GM18951 (cell line): Measurements from ENCODE around the gene POT1.

Experiments used
- POLR2A ChIP-seq: IDR thresholded peaks from 4 replicates; pipeline ENCODE4 v1.6.1; 2011; ENCODE audit warnings: mild to moderate bottlenecking; ENCODE audit not compliant: insufficient read length, insufficient read depth; ENCODE audit errors: extremely low read depth
- in situ Hi-C: fragments of 300-500 bp; cut with MboI; formaldehyde crosslinking; loops from one replicate; pipeline ENCODE4 v1.12.0; 2022; ENCODE audit warnings: low sequenced_read_pairs, mixed read lengths, inconsistent platforms; ENCODE audit not compliant: unreplicated experiment

Gene POT1

DNA sequence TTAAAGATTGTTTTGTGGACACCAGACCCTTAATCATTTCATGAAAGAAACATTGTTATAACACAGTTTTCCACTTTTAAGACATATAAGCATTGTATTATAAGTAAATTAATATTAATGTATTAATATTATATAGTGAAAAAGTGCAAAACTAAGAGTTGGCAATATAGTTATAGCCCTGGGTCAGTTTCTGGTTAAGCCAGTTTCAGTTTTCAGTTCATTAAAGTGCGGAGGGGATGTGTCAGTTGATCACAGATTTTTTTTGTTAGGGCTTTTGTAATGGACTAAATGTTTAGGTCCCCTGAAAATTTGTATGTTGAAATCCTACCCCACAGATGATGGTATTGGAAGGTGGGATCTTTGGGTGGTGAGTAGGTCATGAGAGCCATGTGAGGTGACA is 118.3 kb downstream of the POT1 start:
- no peak for TF ChIP-seq POLR2A
- in situ Hi-C loops, result no loop called here

DNA sequence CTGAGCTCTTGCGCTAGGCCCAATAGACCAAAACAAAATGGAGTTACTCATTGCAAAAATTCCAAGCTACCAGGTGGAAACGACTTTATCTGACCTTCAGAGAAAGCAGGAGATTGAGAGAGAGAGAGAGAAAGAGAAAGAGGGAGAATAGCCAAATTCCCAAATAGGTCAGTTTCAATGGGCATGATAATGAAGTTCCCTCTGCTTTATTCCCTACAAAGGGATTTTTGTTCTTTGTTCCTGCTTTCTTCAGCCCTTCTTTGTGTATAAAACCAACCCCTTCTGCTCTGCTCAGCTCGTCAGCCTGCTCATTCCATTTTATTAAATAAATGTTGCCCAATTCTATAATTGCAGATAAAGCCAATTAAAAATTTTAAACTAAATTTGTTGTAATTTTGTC is 119.0 kb downstream of the POT1 start:
- in situ Hi-C loops, result no loop called here

DNA sequence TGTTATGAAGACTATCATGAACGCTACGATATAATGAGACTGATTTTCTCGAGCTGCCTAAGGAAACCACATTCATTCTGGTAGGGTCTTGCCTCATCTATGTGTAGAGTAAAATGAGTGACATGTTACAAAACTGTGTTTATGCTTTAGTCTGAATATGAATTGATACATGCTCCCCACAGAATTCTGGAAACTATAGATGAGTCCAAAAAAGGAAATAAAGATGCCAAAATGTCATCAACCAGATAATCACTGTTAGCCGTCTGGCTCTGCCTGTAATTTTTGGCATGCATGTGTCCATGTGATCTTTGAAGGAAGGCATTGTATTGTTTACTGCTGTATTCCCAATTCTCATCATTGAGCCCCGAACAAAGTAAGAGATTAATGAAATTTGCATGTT is 121.4 kb downstream of the POT1 start:
- in situ Hi-C loops, result no loop called here
- TF ChIP-seq POLR2A, result no peak

More for the DNA sequence above, 119.0 kb downstream of the POT1 start:
- TF ChIP-seq POLR2A, result no peak

DNA sequence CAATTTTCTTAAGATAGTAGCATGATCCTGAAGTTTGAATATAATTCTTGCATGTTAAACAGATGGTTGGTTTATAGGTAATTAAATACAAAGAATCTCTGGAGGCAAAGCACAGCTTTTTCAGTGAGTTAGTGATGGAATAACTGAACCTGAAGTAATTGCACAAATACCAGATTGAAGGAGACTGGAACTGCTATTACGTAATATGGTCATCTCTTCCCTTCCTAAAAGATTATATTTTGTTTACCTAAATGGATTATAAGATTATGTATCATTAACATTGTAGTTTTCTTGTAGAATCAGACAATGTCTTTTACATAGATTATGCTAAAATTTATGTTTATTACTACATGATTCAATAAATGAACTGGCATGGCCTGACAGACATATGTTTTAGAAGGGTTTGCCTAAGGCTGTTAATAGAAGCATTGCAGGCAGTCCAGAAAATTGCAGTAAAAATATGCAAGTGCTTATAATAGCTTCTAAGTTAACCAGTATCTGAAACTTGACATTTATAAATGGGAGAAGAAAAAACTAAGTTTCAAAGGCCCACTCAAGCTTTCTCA is 128.2 kb downstream of the POT1 start:
- no peak for TF ChIP-seq POLR2A
- in situ Hi-C loops, result no loop called here

GRCh38 chr7:124800386-124800785 is 129.2 kb downstream of the POT1 start:
- in situ Hi-C loops, result no loop called here
- TF ChIP-seq POLR2A, result no peak

DNA sequence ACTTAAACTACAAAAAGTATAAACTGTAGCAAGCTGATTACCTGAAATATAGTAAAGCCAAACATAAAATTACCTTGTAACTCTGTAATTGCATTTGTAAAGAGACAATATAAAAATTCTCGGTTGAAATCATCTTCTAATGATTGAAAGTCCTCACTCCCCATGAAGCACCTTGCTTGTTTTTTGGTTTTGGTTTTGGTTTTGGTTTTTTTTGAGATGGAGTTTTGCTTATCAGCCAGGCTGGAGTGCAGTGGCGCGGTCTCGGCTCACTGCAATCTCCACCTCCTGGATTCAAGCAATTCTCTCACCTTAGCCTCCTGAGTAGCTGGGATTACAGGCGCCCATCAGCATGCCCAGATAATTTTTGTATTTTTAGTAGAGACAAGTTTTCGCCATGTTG is 130.2 kb downstream of the POT1 start:
- in situ Hi-C loops, result loop anchor here (25.0 kb wide), 1 partner anchor 637 kb away; no protein-coding TSS in a partner anchor
- TF ChIP-seq POLR2A, result no peak

DNA sequence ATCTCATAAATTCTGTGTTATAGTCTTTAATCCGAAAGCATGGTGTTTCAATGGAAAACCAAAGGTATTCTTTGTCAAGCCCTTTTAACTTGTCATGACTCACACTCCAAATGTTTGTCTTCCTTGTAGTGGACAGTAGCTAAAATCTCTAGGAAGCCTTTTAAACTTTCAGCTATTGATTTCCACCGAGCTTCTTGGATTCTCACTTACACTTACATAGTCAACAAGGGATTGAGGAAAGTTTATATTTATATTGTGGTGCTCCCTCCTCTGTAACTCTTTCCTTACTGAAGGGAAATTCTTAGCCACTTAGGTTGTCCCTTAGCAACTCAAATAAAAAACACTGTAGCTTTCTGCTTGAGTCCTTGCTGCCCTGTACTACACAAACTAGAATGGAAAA is 132.9 kb downstream of the POT1 start:
- in situ Hi-C loops, result loop anchor here (25.0 kb wide), 1 partner anchor 634 kb away; no protein-coding TSS in a partner anchor
- no peak for TF ChIP-seq POLR2A

DNA sequence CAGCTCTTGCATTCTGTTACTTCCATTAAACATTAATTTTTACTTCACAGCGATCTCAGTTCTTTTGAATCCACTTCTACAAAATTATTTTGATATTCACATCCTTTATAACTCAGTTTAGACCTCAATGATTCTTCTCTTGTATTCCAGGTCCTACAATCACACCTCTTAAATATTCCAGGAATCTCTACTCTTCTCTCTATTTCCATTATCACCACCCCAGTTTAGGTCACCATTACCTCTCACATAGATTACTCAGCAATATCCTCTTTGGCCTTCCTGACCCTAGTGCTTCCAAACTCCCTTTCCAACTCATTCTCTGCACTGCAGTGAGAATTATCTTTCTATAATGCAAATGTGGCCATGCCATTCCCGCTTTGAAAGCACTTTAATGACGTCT is 136.9 kb downstream of the POT1 start:
- TF ChIP-seq POLR2A, result no peak
- in situ Hi-C loops, result loop anchor here (25.0 kb wide), 1 partner anchor 630 kb away; no protein-coding TSS in a partner anchor

DNA sequence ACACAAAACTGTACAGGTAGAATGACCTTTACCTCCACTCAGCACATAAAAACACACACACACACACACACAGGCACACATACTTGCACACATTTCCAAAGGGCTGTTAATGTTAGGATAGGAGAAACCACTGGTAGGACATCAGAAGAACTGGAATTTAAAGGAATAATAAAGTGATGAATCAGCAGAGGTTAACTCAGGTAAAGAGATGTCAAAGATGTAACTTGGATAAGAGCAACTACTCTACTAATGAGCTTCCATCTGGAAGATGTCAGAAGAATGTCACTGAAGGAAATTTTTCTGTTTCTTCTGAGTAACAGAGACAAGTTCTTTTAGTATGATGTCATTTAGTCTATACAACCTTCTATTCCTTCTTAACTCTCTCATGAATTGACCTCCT is 137.6 kb downstream of the POT1 start:
- in situ Hi-C loops, result loop anchor here (25.0 kb wide), 1 partner anchor 630 kb away; no protein-coding TSS in a partner anchor
- TF ChIP-seq POLR2A, result no peak

- no peak for TF ChIP-seq POLR2A
- in situ Hi-C loops, result loop anchor here (25.0 kb wide), 1 partner anchor 629 kb away; no protein-coding TSS in a partner anchor
These were observed 138.2 kb downstream of the POT1 start for GRCh38 chr7:124791426-124791825.

- in situ Hi-C loops, result loop anchor here (25.0 kb wide), 1 partner anchor 628 kb away; no protein-coding TSS in a partner anchor
- TF ChIP-seq POLR2A, result no peak
These were observed 139.0 kb downstream of the POT1 start for GRCh38 chr7:124790645-124791044.

- no peak for TF ChIP-seq POLR2A
These were observed 143.6 kb downstream of the POT1 start for GRCh38 chr7:124785994-124786393.

DNA sequence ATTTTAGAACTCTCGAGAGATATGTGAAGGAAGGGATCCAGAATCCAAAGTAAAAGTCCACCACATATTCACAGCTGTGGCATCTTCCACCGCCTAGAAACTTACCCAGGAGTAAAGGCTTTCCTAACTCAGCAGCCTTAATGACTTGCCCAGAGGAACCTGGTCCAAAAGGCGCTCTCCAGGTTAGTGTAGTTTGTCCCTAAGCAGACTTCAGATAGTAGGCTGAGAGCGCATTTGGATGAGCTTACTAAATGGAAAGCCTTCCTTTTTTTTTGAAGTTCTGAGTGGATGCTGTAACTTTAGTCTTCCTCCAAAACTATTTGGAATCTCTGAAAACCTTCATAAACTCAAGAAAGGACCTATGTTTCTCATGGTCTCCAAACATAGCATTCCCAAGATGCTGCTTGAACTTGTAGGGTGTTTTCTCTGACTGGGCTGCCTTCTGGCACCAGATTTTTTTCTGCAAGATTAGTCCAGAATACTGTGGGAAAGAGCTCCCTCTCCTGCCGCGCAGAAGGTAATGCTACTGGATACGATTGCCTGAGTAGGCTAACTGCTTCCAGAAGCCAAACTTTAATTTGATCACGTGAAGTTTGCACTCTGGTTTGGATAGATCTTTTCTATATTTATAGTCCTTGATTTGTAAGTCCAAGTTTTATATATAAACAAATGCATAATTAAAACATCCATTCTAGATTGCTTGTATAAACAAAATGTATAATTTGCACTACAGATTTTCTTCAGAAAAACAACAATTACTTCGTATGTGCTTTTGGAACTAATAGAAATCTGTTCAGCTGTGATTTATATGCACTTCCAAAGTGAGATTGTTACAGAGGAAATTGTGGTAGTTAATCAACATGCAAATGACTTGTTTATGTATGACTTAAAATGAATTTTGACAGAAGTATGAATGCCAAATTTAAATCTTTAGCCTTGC is 144.5 kb downstream of the POT1 start:
- in situ Hi-C loops, result loop anchor here (25.0 kb wide), 1 partner anchor 623 kb away; no protein-coding TSS in a partner anchor

More at GRCh38 chr7:124785994-124786393, 143.6 kb downstream of the POT1 start:
- in situ Hi-C loops, result loop anchor here (25.0 kb wide), 1 partner anchor 624 kb away; no protein-coding TSS in a partner anchor

More for the DNA sequence above, 144.5 kb downstream of the POT1 start:
- TF ChIP-seq POLR2A, result no peak
